HEK293T (cell line): Measurements from ENCODE around the gene PCDH9.
A peak's percentile ranks its signal among the peaks of the same experiment; 100 is the strongest.

Experiments used
- CTCF ChIA-PET: fragments of 350-600 bp; formaldehyde crosslinking; extraction: SDS; loops from one replicate; lab custom pipeline; 2021; ENCODE audit warnings: antibody characterized with exemption, inconsistent platforms; lab: Yijun Ruan, JAX
- POLR2A ChIA-PET: fragments of 350-600 bp; formaldehyde crosslinking; extraction: SDS; loops from one replicate; lab custom pipeline; 2020; ENCODE audit warnings: antibody characterized with exemption, inconsistent platforms; lab: Yijun Ruan, JAX
- DNase-seq: peaks from one replicate; pipeline ENCODE4 v3.0.0; 2012; ENCODE audit warnings: mixed read lengths; ENCODE audit errors: extremely low spot score
- ARNT ChIP-seq: fragments of 450-650 bp; IDR thresholded peaks from 2 replicates; pipeline ENCODE4 v1.6.1; 2017; ENCODE audit warnings: mild to moderate bottlenecking
- BHLHE40 ChIP-seq: fragments of 450-650 bp; IDR thresholded peaks from 2 replicates; pipeline ENCODE4 v1.6.1; 2016; ENCODE audit warnings: mild to moderate bottlenecking, moderate library complexity, borderline replicate concordance
- CTBP1 ChIP-seq: fragments of 450-650 bp; IDR thresholded peaks from 2 replicates; pipeline ENCODE4 v1.6.1; 2016; ENCODE audit warnings: borderline replicate concordance
- ELF4 ChIP-seq: fragments of 450-650 bp; IDR thresholded peaks from 2 replicates; pipeline ENCODE4 v1.6.1; 2017; ENCODE audit warnings: antibody characterized with exemption
- FOXA1 ChIP-seq: fragments of 450-650 bp; IDR thresholded peaks from 2 replicates; pipeline ENCODE4 v1.6.1; 2016; ENCODE audit warnings: mild to moderate bottlenecking
- FOXK2 ChIP-seq: fragments of 450-650 bp; IDR thresholded peaks from 2 replicates; pipeline ENCODE4 v1.6.1; 2016; ENCODE audit warnings: mild to moderate bottlenecking
- FOXM1 ChIP-seq: fragments of 450-650 bp; IDR thresholded peaks from 2 replicates; pipeline ENCODE4 v1.6.1; 2017; ENCODE audit warnings: mild to moderate bottlenecking, borderline replicate concordance
- HDGF ChIP-seq: fragments of 450-650 bp; IDR thresholded peaks from 2 replicates; pipeline ENCODE4 v1.6.1; 2017; ENCODE audit warnings: antibody characterized with exemption, borderline replicate concordance
- L3MBTL2 ChIP-seq: fragments of 450-650 bp; conservative IDR thresholded peaks from 2 replicates; pipeline ENCODE4 v1.6.1; 2016; ENCODE audit warnings: mild to moderate bottlenecking
- LEF1 ChIP-seq: fragments of 450-650 bp; IDR thresholded peaks from 2 replicates; pipeline ENCODE4 v1.6.1; 2017; ENCODE audit warnings: mild to moderate bottlenecking, borderline replicate concordance
- NFRKB ChIP-seq: fragments of 450-650 bp; IDR thresholded peaks from 2 replicates; pipeline ENCODE4 v1.6.1; 2016; ENCODE audit warnings: mild to moderate bottlenecking, moderate library complexity
- PKNOX1 ChIP-seq: fragments of 450-650 bp; IDR thresholded peaks from 2 replicates; pipeline ENCODE4 v1.6.1; 2016
- SP1 ChIP-seq: fragments of 450-650 bp; IDR thresholded peaks from 2 replicates; pipeline ENCODE4 v1.6.1; 2017
- SUZ12 ChIP-seq: fragments of 450-650 bp; IDR thresholded peaks from 2 replicates; pipeline ENCODE4 v1.6.1; 2016; ENCODE audit warnings: mild to moderate bottlenecking
- TARDBP ChIP-seq: fragments of 450-650 bp; IDR thresholded peaks from 2 replicates; pipeline ENCODE4 v1.6.1; 2016
- ZNF384 ChIP-seq: fragments of 450-650 bp; IDR thresholded peaks from 2 replicates; pipeline ENCODE4 v1.6.1; 2016

The PCDH9 gene

GRCh38 chr13:67229481-67230403, at the start of gene PCDH9:
Gene PCDH9, minus strand, starts transcription at chr13:67230336. Its CDS starts 1,896 bp downstream, at chr13:67228440.
- CTCF ChIA-PET, result interaction anchor here (0.7 to 1.4 kb wide), 7 partner anchors 9 to 730 kb away, joined by 3 to 6 read pairs (median 3); no protein-coding TSS in a partner anchor

GRCh38 chr13:67278235-67278634, 48.1 kb upstream of the PCDH9 start:
- ChIA-PET POLR2A (no interaction called here), CTCF (interaction anchor here (0.5 kb wide), 2 partner anchors 15 to 211 kb away, joined by 3 to 9 read pairs; no protein-coding TSS in a partner anchor)
- no peak for TF ChIP-seq FOXM1
- TF ChIP-seq FOXK2, result no peak
- TF ChIP-seq ELF4, result no peak
- TF ChIP-seq ZNF384, result no peak
- no peak for TF ChIP-seq HDGF
- no peak for TF ChIP-seq SUZ12
- TF ChIP-seq CTBP1, result no peak
- TF ChIP-seq NFRKB, result no peak
- no peak for TF ChIP-seq FOXA1
- no peak for DNase-seq

More at GRCh38 chr13:67229481-67230403, at the start of gene PCDH9:
- POLR2A ChIA-PET, result interaction anchor here (0.6 to 1.4 kb wide), 8 partner anchors 10 to 1509 kb away, joined by 3 to 7 read pairs (median 3); no protein-coding TSS in a partner anchor
- DNase-seq, result peak; percentile 55
- TF ChIP-seq CTBP1 (no peak), BHLHE40 (no peak), TARDBP (no peak)

- POLR2A ChIA-PET, result no interaction called here
- no peak for TF ChIP-seq ELF4
- TF ChIP-seq NFRKB, result no peak
- no peak for TF ChIP-seq TARDBP
- TF ChIP-seq HDGF, result no peak
- TF ChIP-seq LEF1, result no peak
- TF ChIP-seq ZNF384, result no peak
- CTCF ChIA-PET, result no interaction called here
- DNase-seq, result no peak
These were observed 47.4 kb upstream of the PCDH9 start for GRCh38 chr13:67277581-67277980.

- DNase-seq, result no peak
- POLR2A ChIA-PET, result no interaction called here
- CTCF ChIA-PET, result interaction anchor here (0.5 to 1.4 kb wide), 2 partner anchors 55 to 141 kb away, joined by 3 read pairs; no protein-coding TSS in a partner anchor
- TF ChIP-seq SP1 (no peak), NFRKB (no peak), ARNT (no peak), HDGF (no peak), SUZ12 (no peak)
These were observed 45.3 kb upstream of the PCDH9 start for GRCh38 chr13:67275351-67275960.

- ChIA-PET CTCF (interaction anchor here (1.2 kb wide), 1 partner anchor 143 kb away, joined by 3 read pairs; no protein-coding TSS in a partner anchor), POLR2A (no interaction called here)
- DNase-seq, result no peak
- no peak for TF ChIP-seq HDGF
- TF ChIP-seq TARDBP, result no peak
- TF ChIP-seq PKNOX1, result no peak
- TF ChIP-seq BHLHE40, result no peak
- TF ChIP-seq FOXA1, result no peak
- TF ChIP-seq ZNF384, result no peak
- TF ChIP-seq SP1, result no peak
- no peak for TF ChIP-seq NFRKB
- no peak for TF ChIP-seq FOXK2
- TF ChIP-seq ARNT, result no peak
- no peak for TF ChIP-seq FOXM1
- TF ChIP-seq CTBP1, result no peak
- no peak for TF ChIP-seq SUZ12
- no peak for TF ChIP-seq L3MBTL2
These were observed 42.9 kb upstream of the PCDH9 start for GRCh38 chr13:67273001-67273400.

- ChIA-PET POLR2A (no interaction called here), CTCF (interaction anchor here (0.8 kb wide), 1 partner anchor 13 kb away, joined by 3 read pairs; no protein-coding TSS in a partner anchor)
- DNase-seq, result no peak
- no peak for TF ChIP-seq TARDBP
- no peak for TF ChIP-seq ZNF384
- TF ChIP-seq SP1, result no peak
- no peak for TF ChIP-seq FOXA1
- no peak for TF ChIP-seq FOXM1
- no peak for TF ChIP-seq L3MBTL2
- no peak for TF ChIP-seq BHLHE40
- no peak for TF ChIP-seq PKNOX1
- no peak for TF ChIP-seq ARNT
- no peak for TF ChIP-seq NFRKB
- no peak for TF ChIP-seq FOXK2
- TF ChIP-seq SUZ12, result no peak
- no peak for TF ChIP-seq ELF4
- TF ChIP-seq LEF1, result no peak
- no peak for TF ChIP-seq CTBP1
- TF ChIP-seq HDGF, result no peak
These were observed 37.0 kb upstream of the PCDH9 start for GRCh38 chr13:67267136-67267535.
